NCI-H2081 treated with DMSO at 0.1 percent for 48 hours (cell line): ENCODE measurements around the gene CAMKMT.
"Not testable (repeated sequence)": the region's sequence is repeated elsewhere in the genome, so short reads cannot be mapped to it uniquely, and the experiment has no call there.

Experiments used
- DNase-seq: peaks from one replicate; lab custom pipeline; 2025; lab: John Stamatoyannopoulos, UW

The CAMKMT gene

GRCh38 chr2:44550561-44550960, 188.8 kb downstream of the CAMKMT start:
- no peak for DNase-seq

- DNase-seq = no peak
Observed at GRCh38 chr2:44551497-44551896, 189.8 kb downstream of the CAMKMT start.

- no peak for DNase-seq
Observed at GRCh38 chr2:44553456-44553855, 191.7 kb downstream of the CAMKMT start.

- DNase-seq = no peak
Observed at GRCh38 chr2:44555700-44556099, 194.0 kb downstream of the CAMKMT start.

- DNase-seq = no peak
Observed at GRCh38 chr2:44559108-44559507, 197.4 kb downstream of the CAMKMT start.

- DNase-seq = no peak
Observed at GRCh38 chr2:44560352-44560751, 198.6 kb downstream of the CAMKMT start.

GRCh38 chr2:44560941-44561340, 199.2 kb downstream of the CAMKMT start:
- DNase-seq = no peak

- no peak for DNase-seq
Observed at GRCh38 chr2:44562737-44563136, 201.0 kb downstream of the CAMKMT start.

- DNase-seq = no peak
Observed at GRCh38 chr2:44564752-44565151, 203.0 kb downstream of the CAMKMT start.

- DNase-seq = no peak
Observed at GRCh38 chr2:44566059-44566458, 204.3 kb downstream of the CAMKMT start.

GRCh38 chr2:44569491-44569890, 207.7 kb downstream of the CAMKMT start:
- no peak for DNase-seq

GRCh38 chr2:44570271-44570670, 208.5 kb downstream of the CAMKMT start:
- DNase-seq = no peak

- DNase-seq = no peak
Observed at GRCh38 chr2:44570777-44571176, 209.0 kb downstream of the CAMKMT start.

- no peak for DNase-seq
Observed at GRCh38 chr2:44572196-44572900, 210.6 kb downstream of the CAMKMT start.

GRCh38 chr2:44573996-44574395, 212.2 kb downstream of the CAMKMT start:
- DNase-seq = no peak

- DNase-seq = no peak
Observed at GRCh38 chr2:44578471-44579093, 216.8 kb downstream of the CAMKMT start.

GRCh38 chr2:44579115-44579836, 217.5 kb downstream of the CAMKMT start:
- no peak for DNase-seq

- DNase-seq = no peak
Observed at GRCh38 chr2:44579837-44580230, 218.1 kb downstream of the CAMKMT start.

- no peak for DNase-seq
Observed at GRCh38 chr2:44580875-44581515, 219.2 kb downstream of the CAMKMT start.

GRCh38 chr2:44582363-44583008, 220.7 kb downstream of the CAMKMT start:
- DNase-seq = no peak

GRCh38 chr2:44595615-44596014, 233.9 kb downstream of the CAMKMT start:
- not testable (repeated sequence) for DNase-seq
